Non-pigmented ciliary epithelial cell (primary cell): Measurements from ENCODE around the gene AGAP4.
"Not testable (repeated sequence)": the region's sequence is repeated elsewhere in the genome, so short reads cannot be mapped to it uniquely, and the experiment has no call there.

Experiments used
- DNase-seq: peaks from one replicate; pipeline ENCODE4 v3.0.0-alpha.2; 2010; ENCODE audit warnings: low read depth

The AGAP4 gene

DNA sequence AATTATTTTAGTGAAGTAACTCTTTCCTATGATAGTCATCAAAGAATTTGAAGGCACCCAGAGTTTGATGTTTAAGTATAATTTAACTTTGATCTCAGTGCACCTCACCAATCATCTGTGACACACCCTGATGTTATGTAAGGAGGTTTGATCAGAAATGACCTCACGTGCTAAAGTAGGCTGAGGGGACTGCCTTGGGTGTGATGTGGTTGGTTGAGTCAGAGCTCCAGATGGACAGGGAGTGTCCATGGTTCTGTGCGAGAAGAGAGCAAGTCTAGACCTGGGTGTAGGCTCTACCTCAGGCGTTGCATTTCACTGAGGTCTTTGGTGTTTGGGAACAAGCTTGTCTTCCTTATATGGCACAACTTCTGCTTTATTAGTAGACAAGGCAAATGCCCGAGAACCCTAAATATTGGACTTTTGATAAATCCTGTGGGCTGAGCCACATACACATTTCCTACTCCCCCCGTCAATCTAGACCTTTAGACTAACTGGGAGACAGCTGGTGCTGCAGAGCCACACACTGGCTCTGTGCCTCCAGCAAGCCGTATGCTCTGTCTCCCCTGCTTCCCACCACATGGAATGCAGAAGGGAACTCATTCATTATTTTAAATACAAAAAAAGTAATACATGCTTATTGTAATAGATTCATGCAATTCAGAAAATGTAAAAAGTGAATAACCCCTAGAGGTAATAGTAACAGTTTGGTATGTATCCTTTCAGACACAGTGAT lies 56.4 kb downstream of the AGAP4 start:
- not testable (repeated sequence) for DNase-seq

DNA sequence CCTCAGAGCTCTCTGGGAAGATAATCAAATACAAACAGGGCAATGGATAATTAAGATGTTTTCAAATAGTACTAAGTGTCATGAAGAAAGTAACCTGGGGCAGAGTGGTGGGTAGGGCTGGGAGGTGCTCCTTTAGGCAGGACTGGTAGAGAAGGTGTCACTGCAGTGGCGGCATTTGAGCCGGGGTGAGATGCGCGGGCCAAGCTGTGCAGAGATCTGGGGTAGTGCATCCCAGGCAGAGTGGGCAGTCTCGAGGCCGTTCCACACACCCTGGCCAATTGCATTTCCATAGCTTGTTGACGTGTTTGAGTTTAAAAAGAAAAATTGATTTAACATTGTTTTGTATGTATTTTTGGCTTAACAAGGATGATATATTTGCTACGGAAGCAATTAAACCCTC lies 57.3 kb downstream of the AGAP4 start:
- DNase-seq: not testable (repeated sequence)

DNA sequence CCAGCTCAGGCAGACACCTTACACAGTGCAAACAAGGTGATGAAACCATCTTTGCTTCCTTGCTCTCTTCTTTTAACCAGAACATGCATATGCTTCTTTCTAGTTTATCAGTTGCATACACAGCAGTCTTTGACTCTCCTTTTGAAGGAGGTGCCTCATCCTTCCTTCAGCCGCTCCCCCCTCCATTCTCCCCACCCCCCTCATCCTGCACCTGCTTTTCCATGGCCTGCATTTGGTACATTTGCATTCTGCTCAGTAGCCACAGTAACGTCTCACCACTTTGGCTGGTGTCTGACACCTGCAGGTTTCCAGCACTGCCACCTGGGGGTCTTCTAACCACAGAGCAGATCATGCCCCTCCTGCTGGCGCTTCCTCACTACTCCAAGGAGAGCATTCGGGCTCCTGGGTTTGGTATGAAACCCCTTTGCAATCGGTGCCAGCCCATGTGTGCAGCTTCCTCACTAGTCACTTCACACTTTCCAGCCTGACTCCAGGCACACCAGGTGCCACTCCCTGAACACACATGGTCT lies 60.0 kb downstream of the AGAP4 start:
- not testable (repeated sequence) for DNase-seq

DNA sequence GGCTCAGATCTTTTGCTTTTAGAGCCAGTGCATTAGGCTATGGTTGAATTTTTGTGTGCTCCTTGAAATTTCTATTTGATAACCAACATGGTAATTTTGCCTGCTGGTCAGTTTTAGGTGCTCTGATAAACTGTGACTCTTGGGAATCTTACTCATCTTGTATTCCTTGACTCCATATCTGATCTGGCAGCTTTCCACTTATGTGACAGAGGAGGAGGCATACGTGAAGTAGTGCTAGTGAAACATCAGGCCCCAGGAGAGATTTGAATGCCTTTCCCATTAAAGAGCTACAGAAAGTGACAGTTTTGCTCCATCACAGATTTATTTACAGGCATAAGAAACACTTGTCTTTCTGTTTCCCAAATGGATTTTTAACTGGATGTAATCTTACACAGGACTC lies 61.1 kb downstream of the AGAP4 start:
- not testable (repeated sequence) for DNase-seq
